Medulla oblongata (tissue), 1 donor: ENCODE measurements around the gene KLF3.
A peak's percentile ranks its signal among the peaks of the same experiment; 100 is the strongest.

Source experiments
- DNase-seq: peaks from one replicate; pipeline ENCODE4 v3.0.0-alpha.2; 2015; ENCODE audit errors: extremely low spot score

KLF3 gene

DNA sequence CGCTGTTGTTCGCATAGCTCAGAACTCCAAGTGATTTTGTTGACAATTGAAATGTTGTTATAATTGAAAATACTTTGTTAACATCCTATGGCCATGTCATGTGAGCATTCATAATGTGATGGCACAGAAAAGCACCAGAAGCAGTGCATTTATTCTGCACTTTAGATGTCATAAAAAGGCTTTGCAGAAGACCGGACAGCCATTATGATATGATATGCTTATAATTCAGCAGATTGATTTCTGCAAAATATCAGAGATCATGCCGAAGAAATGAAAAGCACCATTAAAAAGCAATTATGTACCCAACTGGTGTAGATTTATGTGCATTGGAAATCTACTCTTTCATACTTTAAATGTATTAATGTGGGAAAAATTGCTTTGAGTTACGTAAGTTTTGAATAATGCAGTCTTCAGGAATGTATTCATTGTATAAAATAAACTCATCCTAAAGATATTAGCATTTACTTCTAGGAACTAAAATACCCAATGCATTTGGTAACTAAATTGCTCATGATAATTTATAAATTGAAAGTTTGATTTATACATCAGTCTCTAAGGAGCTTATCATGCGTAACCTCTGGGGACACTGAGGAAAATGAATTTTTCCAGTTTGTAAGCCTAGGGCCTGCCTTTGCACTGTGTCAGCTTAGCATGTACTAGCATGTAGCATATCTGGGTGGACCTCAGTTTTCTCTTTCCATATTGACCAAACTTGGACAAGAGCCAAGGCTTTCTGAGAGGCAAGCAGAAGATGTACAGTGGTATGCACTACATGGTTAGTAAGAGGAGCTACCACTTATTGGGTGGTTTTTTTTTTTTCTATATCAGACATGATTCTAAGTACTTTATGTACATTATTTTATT is 75.2 kb downstream of the KLF3 start:
- no peak for DNase-seq

GRCh38 chr4:38740303-38740702 is 76.3 kb downstream of the KLF3 start:
- DNase-seq, result no peak

DNA sequence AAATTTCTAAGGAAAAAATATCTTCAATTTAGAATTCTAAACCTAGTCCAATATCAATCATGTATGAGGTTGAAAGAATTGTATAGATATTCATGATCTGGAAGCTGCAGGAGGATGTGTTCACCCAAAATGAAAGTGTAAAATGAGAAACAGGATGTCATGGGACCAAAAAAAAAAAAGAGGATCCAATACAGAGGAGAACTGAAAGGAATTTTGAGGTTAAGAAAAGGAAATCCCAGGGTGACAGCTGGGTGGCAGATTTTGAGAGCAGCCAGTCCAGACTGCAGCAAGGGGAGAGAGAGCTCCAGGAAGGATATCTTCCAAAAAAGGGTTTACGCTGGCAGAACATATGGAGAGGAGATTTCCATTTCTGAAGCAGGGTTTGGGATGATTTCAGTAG is 79.9 kb downstream of the KLF3 start:
- DNase-seq, result peak; percentile 68

DNA sequence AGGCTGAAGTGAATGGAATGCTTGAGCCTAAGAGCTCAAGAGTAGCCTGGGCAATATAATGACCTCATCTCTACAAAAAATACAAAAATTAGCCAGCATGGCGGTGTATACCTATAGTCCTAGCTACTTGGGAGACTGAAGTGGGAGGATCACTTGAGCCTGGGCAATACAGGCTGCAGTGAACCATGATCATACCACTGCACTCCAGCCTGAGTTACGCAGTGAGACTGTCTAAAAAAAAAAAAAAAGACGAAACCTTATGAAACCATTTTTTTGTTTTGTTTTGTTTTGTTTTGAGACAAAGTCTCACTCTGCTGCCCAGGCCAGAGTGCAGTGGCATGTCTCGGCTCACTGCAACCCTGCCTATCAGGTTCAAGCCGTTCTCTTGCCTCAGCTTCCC is 81.9 kb downstream of the KLF3 start:
- DNase-seq, result no peak

- DNase-seq, result no peak
These were observed 83.6 kb downstream of the KLF3 start for GRCh38 chr4:38747629-38748028.

DNA sequence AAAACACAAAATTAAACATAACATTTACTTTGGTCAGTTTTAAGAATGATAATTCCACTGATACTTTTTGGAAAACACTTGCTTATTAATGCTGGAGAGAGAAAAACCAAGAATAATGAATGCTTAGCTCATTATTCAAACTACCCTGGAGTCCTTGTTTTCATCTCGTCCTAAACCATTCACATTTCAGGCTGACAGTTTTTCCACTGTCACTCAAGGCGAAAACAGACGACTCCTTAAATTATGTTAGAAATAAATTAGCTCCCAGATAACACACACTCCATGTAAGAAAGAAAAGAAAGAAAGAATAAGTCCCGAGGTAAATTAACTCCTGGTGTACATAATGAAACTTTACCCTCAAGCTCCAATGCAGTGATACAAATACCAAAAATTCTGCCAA is 85.3 kb downstream of the KLF3 start:
- DNase-seq, result no peak
